ENCODE data around the gene IFNA17.
"Not testable (repeated sequence)": the region's sequence is repeated elsewhere in the genome, so short reads cannot be mapped to it uniquely, and the experiment has no call there.

Gene IFNA17

GRCh38 chr9:21194867-21195776 lies 32.9 kb downstream of the IFNA17 start:
- not testable (repeated sequence) for H3K4me3 ChIP-seq (ENCODE audit: low read depth, low read length)
- peak; percentile 67 for TF ChIP-seq CTCF (conservative IDR thresholded peaks at IDR 0.05; ENCODE audit: low read depth, low read length)
- DNase-seq (ENCODE audit: low read depth), result peak; percentile 45

GRCh38 chr9:21187487-21187886 lies 40.5 kb downstream of the IFNA17 start, which contains the start of gene IFNA4:
IFNA4 (minus strand) TSS chr9:21187587; CDS start chr9:21187531, 56 bp downstream.
- not testable (repeated sequence) for DNase-seq (ENCODE audit: low read depth); H3K4me3 ChIP-seq (ENCODE audit: low read depth, low read length)

GRCh38 chr9:21182810-21183736 lies 44.9 kb downstream of the IFNA17 start:
- not testable (repeated sequence) for H3K4me3 ChIP-seq (ENCODE audit: low read depth, low read length)
- peak; percentile 38 for DNase-seq (ENCODE audit: low read depth)
- TF ChIP-seq CTCF (conservative IDR thresholded peaks at IDR 0.05; ENCODE audit: low read depth, low read length), result peak; percentile 64
